ENCODE measurements around the gene DPP6.
"Not testable (repeated sequence)": the region's sequence is repeated elsewhere in the genome, so short reads cannot be mapped to it uniquely, and the experiment has no call there.

The DPP6 gene

DNA sequence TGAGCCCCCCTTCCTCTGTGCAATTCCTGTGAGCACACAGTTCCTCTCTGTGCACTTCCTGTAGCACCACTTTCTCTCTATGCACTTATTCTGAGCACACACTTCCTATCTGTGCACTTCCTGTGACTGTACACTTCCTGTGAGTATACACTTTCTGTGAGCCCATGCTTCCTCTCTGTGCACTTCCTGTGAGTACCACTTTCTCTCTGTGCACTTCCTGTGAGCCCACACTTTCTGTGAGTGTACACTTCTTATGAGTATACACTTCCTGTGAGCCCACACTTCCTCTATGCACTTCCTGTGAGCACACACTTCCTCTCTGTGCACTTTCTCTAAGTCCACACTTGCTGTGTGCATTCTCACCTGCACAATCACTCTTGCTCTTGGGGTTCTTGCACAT, 83.4 kb downstream of the DPP6 start:
- H3K9ac ChIP-seq; H3K79me2 ChIP-seq (ENCODE audit: insufficient read depth, low read depth): not testable (repeated sequence)

DNA sequence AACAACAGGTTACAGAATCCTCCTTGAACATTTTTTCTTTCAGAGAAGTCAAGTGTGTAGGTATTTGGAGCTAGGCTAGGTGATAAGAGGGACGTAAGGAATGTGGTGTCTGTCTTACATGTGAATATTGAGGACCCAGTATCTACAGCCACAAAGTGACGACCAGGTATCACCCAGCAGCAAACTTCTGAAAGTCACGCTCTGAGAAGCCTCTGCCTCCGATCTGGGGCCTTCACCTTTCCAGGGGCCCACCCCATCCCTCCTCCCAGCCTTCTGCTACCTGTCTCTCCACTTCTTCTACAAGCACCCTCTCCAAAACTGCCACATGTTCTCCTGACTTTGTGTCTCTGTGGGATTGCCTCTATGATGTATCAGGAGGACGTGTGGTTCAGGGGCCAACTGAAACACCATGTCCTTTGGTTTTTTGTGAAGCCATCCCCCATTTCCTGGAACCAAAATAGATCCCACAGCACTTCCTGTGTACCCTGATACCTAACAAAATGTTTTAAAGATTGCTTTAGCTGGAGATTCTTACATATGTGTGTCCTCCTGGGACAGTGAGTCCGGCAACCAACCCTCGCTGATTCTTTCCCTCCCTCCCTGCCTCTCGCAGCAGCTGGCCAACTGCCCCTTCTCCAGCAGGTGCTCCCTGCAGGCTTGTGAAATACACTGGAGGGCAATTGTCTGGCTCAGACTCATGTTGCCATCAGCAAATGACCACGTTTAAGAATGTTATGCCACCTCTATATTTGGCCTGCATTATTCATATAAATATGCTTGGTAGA, 93.9 kb downstream of the DPP6 start:
- not testable (repeated sequence) for H3K4me2 ChIP-seq; H3K4me3 ChIP-seq (IDR thresholded peaks at IDR 0.05; ENCODE audit: insufficient read depth, low read depth, low read length); H3K27ac ChIP-seq; H3K9ac ChIP-seq; H3K27me3 ChIP-seq (ENCODE audit: insufficient read depth, low read depth); H3K79me2 ChIP-seq (ENCODE audit: insufficient read depth, low read depth); H3K36me3 ChIP-seq (ENCODE audit: insufficient read depth); H3K4me1 ChIP-seq (ENCODE audit: low read depth, poor library complexity, severe bottlenecking); H2AFZ ChIP-seq (ENCODE audit: low read depth); H4K20me1 ChIP-seq (ENCODE audit: insufficient read depth)

More for the DNA sequence above, 83.4 kb downstream of the DPP6 start:
- not testable (repeated sequence) for H3K4me3 ChIP-seq (IDR thresholded peaks at IDR 0.05; ENCODE audit: insufficient read depth, low read depth, low read length); H3K27me3 ChIP-seq (ENCODE audit: insufficient read depth, low read depth); H3K4me2 ChIP-seq; H3K36me3 ChIP-seq (ENCODE audit: insufficient read depth); H3K27ac ChIP-seq; H4K20me1 ChIP-seq (ENCODE audit: insufficient read depth); H3K4me1 ChIP-seq (ENCODE audit: low read depth, poor library complexity, severe bottlenecking)
- peak overlapping the region; percentile 68; the same call in 1 of the 2 replicates for H2AFZ ChIP-seq (ENCODE audit: low read depth)

DNA sequence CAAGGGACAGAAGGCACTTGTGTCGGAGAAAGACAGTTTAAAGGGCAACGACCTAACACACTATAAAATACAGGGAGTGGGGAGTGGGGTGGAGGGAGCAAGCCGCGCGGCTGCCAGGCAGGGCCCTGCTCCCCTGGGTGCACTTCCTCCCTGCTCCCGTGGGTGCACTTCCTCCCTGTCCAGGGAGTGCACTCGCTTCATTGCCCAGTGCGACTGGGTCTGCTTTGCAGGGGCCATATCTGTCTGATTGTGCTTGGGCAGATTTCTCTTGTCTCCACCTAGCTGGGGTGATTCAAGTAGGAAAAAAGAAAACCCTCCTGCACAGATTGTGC, 94.5 kb downstream of the DPP6 start:
- not testable (repeated sequence) for H3K79me2 ChIP-seq (ENCODE audit: insufficient read depth, low read depth); H3K4me1 ChIP-seq (ENCODE audit: low read depth, poor library complexity, severe bottlenecking); H4K20me1 ChIP-seq (ENCODE audit: insufficient read depth); H3K27me3 ChIP-seq (ENCODE audit: insufficient read depth, low read depth); H3K9ac ChIP-seq; H3K4me2 ChIP-seq; H3K4me3 ChIP-seq (IDR thresholded peaks at IDR 0.05; ENCODE audit: insufficient read depth, low read depth, low read length); H3K27ac ChIP-seq; H3K36me3 ChIP-seq (ENCODE audit: insufficient read depth); H2AFZ ChIP-seq (ENCODE audit: low read depth)

DNA sequence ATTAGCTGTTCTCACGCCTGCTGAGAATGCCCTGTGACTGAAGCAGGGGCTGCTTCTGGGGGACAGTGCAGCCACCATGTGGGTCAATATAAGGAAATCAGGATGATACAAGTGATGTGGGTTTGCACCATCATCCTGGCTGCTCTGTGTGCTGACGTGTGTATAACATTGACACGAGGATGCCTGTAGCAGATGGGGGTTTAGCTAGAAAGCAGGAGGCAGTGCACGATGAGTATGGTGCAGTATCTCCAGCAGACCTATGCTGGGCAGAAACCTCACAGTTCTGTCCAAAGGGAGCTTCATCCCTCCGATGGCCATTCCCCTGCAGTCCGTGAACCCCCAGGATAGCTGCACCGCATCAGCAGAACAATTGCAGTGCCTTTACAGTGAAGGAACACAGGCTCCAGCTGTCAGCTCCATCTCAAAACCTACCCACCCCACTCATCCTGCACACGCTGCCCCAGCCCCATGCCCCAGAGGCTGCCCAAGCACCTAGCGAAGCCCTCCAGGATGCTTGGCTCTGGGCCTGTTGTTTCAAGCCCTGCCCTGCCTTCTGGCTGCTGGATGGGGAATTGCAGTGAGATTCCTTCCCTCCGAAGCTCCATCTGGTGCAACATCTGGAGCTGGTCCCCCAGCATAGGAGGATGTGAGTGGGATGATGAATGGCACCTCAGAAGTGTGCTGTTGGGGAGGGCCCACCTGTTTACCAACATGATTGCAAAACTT, 96.8 kb downstream of the DPP6 start:
- not testable (repeated sequence) for H3K27ac ChIP-seq; H3K4me2 ChIP-seq; H3K79me2 ChIP-seq (ENCODE audit: insufficient read depth, low read depth); H3K36me3 ChIP-seq (ENCODE audit: insufficient read depth); H2AFZ ChIP-seq (ENCODE audit: low read depth); H3K27me3 ChIP-seq (ENCODE audit: insufficient read depth, low read depth); H3K9ac ChIP-seq; H3K4me1 ChIP-seq (ENCODE audit: low read depth, poor library complexity, severe bottlenecking); H3K4me3 ChIP-seq (IDR thresholded peaks at IDR 0.05; ENCODE audit: insufficient read depth, low read depth, low read length); H4K20me1 ChIP-seq (ENCODE audit: insufficient read depth)

DNA sequence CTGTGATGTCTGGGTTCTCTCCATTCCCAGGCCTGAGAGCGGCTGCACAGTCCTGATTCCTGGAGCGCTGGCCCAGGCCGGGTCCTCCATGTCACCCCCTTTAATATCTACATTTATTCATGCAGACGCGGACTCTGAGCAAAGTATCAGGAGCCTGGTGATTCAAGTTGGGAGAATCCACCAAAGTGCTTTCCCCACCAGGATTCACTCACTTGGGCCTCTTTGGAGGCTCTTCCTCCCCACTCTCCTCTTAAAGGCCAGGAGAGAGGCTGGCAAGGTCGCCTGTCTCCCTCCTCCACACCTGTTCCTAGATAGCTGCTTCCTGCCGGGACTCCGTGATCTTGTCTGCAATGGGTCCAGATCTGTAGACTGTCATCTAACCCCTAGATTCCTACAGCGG, 98.5 kb downstream of the DPP6 start:
- H4K20me1 ChIP-seq (ENCODE audit: insufficient read depth); H3K79me2 ChIP-seq (ENCODE audit: insufficient read depth, low read depth); H3K4me3 ChIP-seq (IDR thresholded peaks at IDR 0.05; ENCODE audit: insufficient read depth, low read depth, low read length); H3K4me2 ChIP-seq; H3K4me1 ChIP-seq (ENCODE audit: low read depth, poor library complexity, severe bottlenecking); H3K27ac ChIP-seq; H3K9ac ChIP-seq; H2AFZ ChIP-seq (ENCODE audit: low read depth); H3K27me3 ChIP-seq (ENCODE audit: insufficient read depth, low read depth); H3K36me3 ChIP-seq (ENCODE audit: insufficient read depth): not testable (repeated sequence)

DNA sequence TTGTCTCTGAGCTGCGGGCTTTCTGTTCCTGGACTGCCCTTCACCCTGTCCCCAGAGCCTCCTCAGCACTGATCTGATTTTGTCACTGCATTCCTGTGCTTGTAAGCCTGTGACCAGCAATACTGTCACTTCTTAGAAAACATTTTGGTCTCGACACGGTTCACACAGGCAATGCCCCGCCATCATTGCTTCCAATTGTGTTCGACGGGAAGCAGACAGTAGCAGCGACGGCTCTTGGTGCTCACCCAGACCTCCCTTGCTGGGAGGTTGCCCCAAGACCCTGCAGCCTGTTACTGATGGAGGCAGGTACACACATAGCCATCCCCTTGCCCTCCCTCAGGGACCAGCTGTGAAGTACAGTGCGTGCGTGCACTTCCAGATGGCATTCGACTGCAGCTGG, 99.1 kb downstream of the DPP6 start:
- not testable (repeated sequence) for H3K79me2 ChIP-seq (ENCODE audit: insufficient read depth, low read depth); H3K4me2 ChIP-seq; H3K27ac ChIP-seq

DNA sequence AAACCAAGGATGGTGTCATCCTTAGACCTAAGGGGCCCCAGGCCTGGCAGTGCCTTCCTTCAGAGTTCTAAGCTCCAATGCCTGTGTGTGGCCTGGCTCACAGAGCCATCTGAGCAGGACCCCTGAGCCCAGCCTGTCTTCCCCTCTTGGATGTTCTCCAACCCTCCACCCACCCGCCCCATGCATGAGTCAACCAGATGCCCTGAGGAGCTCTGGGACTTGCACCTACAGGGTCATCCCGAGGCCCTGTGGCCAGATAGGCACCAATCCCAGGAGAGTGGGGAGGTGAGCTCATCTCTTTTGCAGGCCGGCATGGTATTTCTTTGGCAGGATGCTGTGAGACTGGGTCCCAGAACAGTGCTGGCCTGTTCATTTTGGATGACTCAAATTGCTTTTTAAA, 103.7 kb downstream of the DPP6 start:
- not testable (repeated sequence) for H3K9ac ChIP-seq; H4K20me1 ChIP-seq (ENCODE audit: insufficient read depth); H3K27me3 ChIP-seq (ENCODE audit: insufficient read depth, low read depth); H2AFZ ChIP-seq (ENCODE audit: low read depth); H3K4me2 ChIP-seq; H3K36me3 ChIP-seq (ENCODE audit: insufficient read depth); H3K79me2 ChIP-seq (ENCODE audit: insufficient read depth, low read depth); H3K4me3 ChIP-seq (IDR thresholded peaks at IDR 0.05; ENCODE audit: insufficient read depth, low read depth, low read length); H3K27ac ChIP-seq; H3K4me1 ChIP-seq (ENCODE audit: low read depth, poor library complexity, severe bottlenecking)

More for the DNA sequence above, 99.1 kb downstream of the DPP6 start:
- H4K20me1 ChIP-seq (ENCODE audit: insufficient read depth); H3K36me3 ChIP-seq (ENCODE audit: insufficient read depth); H2AFZ ChIP-seq (ENCODE audit: low read depth); H3K9ac ChIP-seq; H3K27me3 ChIP-seq (ENCODE audit: insufficient read depth, low read depth); H3K4me1 ChIP-seq (ENCODE audit: low read depth, poor library complexity, severe bottlenecking); H3K4me3 ChIP-seq (IDR thresholded peaks at IDR 0.05; ENCODE audit: insufficient read depth, low read depth, low read length): not testable (repeated sequence)

DNA sequence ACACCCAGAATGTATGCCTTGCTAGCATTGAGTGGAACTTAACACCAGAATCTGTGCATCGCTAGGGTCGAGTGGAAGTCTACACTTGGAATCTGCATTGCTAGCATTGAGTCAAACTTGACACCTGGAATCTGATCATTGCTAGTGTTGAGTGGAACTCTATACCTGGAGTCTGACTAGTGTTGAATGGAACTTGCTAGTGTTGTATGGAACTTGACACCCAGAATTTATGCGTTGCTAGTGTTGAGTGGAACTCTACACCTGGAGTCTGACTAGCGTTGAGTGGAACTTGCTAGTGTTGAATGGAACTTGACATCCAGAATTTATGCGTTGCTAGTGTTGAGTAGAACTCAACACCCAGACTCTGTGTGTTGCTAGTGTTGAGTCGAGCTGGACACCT, 110.7 kb downstream of the DPP6 start:
- H3K36me3 ChIP-seq (ENCODE audit: insufficient read depth); H3K4me1 ChIP-seq (ENCODE audit: low read depth, poor library complexity, severe bottlenecking); H3K4me2 ChIP-seq: not testable (repeated sequence)

DNA sequence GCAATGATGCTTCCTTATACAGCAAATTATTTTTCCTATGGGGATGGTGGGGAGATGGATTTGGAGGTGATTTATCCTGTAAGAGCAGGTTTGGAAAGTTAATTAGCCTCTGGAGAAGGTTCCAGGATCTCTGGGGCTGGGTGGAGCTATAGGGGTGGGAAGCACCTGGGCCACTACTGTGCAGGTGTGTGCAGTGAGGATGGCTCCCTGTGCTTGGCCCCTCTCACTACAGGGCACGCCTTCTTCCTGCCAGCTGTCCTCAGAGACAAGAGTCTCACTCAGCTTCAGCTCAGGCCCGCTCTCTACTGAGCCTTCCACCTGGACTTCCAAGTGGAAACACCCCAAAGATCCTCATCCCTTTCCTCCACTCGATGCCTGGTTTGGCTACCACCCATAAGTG, 111.4 kb downstream of the DPP6 start:
- H3K36me3 ChIP-seq (ENCODE audit: insufficient read depth); H3K27ac ChIP-seq; H2AFZ ChIP-seq (ENCODE audit: low read depth); H4K20me1 ChIP-seq (ENCODE audit: insufficient read depth); H3K4me2 ChIP-seq; H3K4me3 ChIP-seq (IDR thresholded peaks at IDR 0.05; ENCODE audit: insufficient read depth, low read depth, low read length); H3K9ac ChIP-seq; H3K27me3 ChIP-seq (ENCODE audit: insufficient read depth, low read depth); H3K79me2 ChIP-seq (ENCODE audit: insufficient read depth, low read depth); H3K4me1 ChIP-seq (ENCODE audit: low read depth, poor library complexity, severe bottlenecking): not testable (repeated sequence)

More for the DNA sequence above, 110.7 kb downstream of the DPP6 start:
- H3K27me3 ChIP-seq (ENCODE audit: insufficient read depth, low read depth); H3K79me2 ChIP-seq (ENCODE audit: insufficient read depth, low read depth); H4K20me1 ChIP-seq (ENCODE audit: insufficient read depth); H3K27ac ChIP-seq; H2AFZ ChIP-seq (ENCODE audit: low read depth); H3K4me3 ChIP-seq (IDR thresholded peaks at IDR 0.05; ENCODE audit: insufficient read depth, low read depth, low read length); H3K9ac ChIP-seq: not testable (repeated sequence)
